Measurements from ENCODE around the gene FOXJ3. TPM values are rescaled to one million over a fixed set of nuclear protein-coding genes. Genes with fewer than 3 reads are reported as not detected.
A peak's percentile ranks its signal among the peaks of the same experiment; 100 is the strongest.

Gene FOXJ3
- total RNA-seq, 1 experiment from 2014 or later, result 55.3 TPM

DNA sequence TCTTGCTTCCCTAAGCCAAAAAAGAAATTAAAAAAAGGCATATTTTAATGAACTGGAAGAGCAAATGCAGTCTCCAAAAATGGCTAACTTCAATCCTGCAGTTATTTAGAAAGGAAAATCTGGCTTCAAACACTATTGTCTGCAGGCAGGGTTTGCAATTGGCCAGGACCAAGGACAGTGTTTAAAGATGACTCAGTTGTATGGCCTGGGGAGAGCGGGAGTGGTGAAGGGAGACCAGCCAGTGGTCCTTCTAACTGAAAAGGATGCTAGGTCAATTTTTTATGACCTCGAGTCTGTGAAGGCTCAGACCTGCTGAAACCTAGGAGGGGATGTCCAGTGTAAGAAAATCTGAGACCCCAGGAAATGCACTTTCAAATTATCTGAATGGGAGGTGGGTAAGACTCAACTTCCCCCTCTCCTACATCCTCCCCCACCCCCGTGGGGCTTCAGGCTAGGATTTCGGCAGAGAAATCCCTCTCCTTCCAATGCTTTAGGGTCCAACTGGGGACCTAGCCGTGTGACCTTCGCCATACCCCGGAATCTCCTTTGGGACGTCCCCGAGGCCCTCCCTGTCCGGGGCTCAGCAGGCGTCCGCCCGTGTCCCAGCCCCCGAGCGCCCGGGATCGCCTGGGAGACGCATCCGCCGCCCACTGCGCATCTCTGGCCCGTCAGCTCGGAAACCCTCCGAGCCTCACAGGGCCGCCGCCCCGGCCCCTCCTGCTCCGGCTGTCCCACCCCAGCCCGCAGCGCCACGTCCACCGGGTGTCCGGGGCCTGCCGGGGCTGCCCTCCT, 45.0 kb upstream of the FOXJ3 start:
- DNase-seq (ENCODE audit: low read depth, low spot score) (no peak), ATAC-seq (peak; percentile 87)
- peaks cover 11% of the 10 kb centered on the region for H3K4me1 ChIP-seq (ENCODE audit: control insufficient read depth, insufficient read depth, low read length)
- H3K27ac ChIP-seq (ENCODE audit: low read length), result peak overlapping the region; percentile 52; the same call in 1 of the 2 replicates
- TF ChIP-seq TCF7L2 (IDR thresholded peaks at IDR 0.05; ENCODE audit: low read depth, low read length) (no peak), POLR2AphosphoS5 (IDR thresholded peaks at IDR 0.05; ENCODE audit: low read depth, low read length) (no peak), SIN3A (IDR thresholded peaks at IDR 0.05; ENCODE audit: borderline replicate concordance, insufficient read depth, low read depth, low read length) (no peak)
- TF ChIP-seq, protein P1, sequence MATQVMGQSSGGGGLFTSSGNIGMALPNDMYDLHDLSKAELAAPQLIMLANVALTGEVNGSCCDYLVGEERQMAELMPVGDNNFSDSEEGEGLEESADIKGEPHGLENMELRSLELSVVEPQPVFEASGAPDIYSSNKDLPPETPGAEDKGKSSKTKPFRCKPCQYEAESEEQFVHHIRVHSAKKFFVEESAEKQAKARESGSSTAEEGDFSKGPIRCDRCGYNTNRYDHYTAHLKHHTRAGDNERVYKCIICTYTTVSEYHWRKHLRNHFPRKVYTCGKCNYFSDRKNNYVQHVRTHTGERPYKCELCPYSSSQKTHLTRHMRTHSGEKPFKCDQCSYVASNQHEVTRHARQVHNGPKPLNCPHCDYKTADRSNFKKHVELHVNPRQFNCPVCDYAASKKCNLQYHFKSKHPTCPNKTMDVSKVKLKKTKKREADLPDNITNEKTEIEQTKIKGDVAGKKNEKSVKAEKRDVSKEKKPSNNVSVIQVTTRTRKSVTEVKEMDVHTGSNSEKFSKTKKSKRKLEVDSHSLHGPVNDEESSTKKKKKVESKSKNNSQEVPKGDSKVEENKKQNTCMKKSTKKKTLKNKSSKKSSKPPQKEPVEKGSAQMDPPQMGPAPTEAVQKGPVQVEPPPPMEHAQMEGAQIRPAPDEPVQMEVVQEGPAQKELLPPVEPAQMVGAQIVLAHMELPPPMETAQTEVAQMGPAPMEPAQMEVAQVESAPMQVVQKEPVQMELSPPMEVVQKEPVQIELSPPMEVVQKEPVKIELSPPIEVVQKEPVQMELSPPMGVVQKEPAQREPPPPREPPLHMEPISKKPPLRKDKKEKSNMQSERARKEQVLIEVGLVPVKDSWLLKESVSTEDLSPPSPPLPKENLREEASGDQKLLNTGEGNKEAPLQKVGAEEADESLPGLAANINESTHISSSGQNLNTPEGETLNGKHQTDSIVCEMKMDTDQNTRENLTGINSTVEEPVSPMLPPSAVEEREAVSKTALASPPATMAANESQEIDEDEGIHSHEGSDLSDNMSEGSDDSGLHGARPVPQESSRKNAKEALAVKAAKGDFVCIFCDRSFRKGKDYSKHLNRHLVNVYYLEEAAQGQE (IDR thresholded peaks at IDR 0.05; ENCODE audit: insufficient read depth in 1 of 2, low read depth in 2 of 2, low read length in 1 of 2), result peak; percentile 90 to 93
- TF ChIP-seq, protein P2, sequence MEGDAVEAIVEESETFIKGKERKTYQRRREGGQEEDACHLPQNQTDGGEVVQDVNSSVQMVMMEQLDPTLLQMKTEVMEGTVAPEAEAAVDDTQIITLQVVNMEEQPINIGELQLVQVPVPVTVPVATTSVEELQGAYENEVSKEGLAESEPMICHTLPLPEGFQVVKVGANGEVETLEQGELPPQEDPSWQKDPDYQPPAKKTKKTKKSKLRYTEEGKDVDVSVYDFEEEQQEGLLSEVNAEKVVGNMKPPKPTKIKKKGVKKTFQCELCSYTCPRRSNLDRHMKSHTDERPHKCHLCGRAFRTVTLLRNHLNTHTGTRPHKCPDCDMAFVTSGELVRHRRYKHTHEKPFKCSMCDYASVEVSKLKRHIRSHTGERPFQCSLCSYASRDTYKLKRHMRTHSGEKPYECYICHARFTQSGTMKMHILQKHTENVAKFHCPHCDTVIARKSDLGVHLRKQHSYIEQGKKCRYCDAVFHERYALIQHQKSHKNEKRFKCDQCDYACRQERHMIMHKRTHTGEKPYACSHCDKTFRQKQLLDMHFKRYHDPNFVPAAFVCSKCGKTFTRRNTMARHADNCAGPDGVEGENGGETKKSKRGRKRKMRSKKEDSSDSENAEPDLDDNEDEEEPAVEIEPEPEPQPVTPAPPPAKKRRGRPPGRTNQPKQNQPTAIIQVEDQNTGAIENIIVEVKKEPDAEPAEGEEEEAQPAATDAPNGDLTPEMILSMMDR (IDR thresholded peaks at IDR 0.05), result no peak
- CTCF ChIA-PET, result no interaction called here
- POLR2A ChIA-PET, result no interaction called here
- BruUV-seq (replicated peaks), result no TSS peak
- no peaks in the 10 kb centered on the region for H3K9me3 ChIP-seq (ENCODE audit: control insufficient read depth, insufficient read depth, low read depth, low read length)
- H3K4me3 ChIP-seq (ENCODE audit: low read depth in 2 of 2, low read length in 2 of 2), result peak overlapping the region; percentile 57 to 62
- 0 out of 2 replicates have a peak, but pooled peaks cover 2% of the 10 kb centered on the region for H3K27me3 ChIP-seq (ENCODE audit: control insufficient read depth, insufficient read depth, low read length)
- H3K36me3 ChIP-seq (ENCODE audit: control insufficient read depth, insufficient read depth, low read length), result no peaks in the 10 kb centered on the region
- intact Hi-C loops (cut with micrococcal nuclease; ENCODE audit: unreplicated experiment), result no loop called here
- in situ Hi-C loops (cut with HindIII; ENCODE audit: low pct_unique_long_range_greater_than_20kb, low sequenced_read_pairs), result no loop called here

DNA sequence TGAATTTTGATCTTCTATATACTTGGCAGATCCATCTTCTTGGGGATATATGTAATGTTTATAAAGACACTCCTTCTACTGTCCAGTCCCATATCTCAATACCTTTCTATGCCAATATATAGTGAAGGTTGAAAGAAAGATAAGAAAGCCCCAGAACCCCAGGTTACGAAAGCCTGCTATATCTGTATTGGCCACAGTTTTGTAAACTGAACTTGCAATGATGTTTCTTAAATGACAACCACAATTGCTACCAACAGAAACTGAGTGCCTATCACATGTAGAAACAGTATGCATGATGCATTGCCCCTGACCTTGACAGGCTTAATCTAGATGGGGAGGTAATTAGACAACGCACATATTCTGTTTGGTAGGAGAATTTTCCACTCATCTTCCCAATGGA, 37.8 kb upstream of the FOXJ3 start:
- CTCF ChIA-PET, result no interaction called here
- no peak for ATAC-seq

More for the DNA sequence above, 37.8 kb upstream of the FOXJ3 start:
- Histone ChIP-seq H3K4me1 (ENCODE audit: control insufficient read depth, insufficient read depth, low read length) (no peaks in the 10 kb centered on the region), H3K27ac (ENCODE audit: low read length) (no peak overlapping the region), H3K36me3 (ENCODE audit: control insufficient read depth, insufficient read depth, low read length) (no peaks in the 10 kb centered on the region), H3K9me3 (ENCODE audit: control insufficient read depth, insufficient read depth, low read depth, low read length) (no peaks in the 10 kb centered on the region), H3K4me3 (ENCODE audit: low read depth in 2 of 2, low read length in 2 of 2) (no peak overlapping the region), H3K27me3 (ENCODE audit: control insufficient read depth, insufficient read depth, low read length) (no peaks in the 10 kb centered on the region)
- DNase-seq (ENCODE audit: low read depth, low spot score), result no peak
- intact Hi-C loops (cut with micrococcal nuclease; ENCODE audit: unreplicated experiment) (no loop called here), in situ Hi-C loops (cut with HindIII; ENCODE audit: low pct_unique_long_range_greater_than_20kb, low sequenced_read_pairs) (no loop called here)
- TF ChIP-seq POLR2AphosphoS5 (IDR thresholded peaks at IDR 0.05; ENCODE audit: low read depth, low read length), result no peak
- TF ChIP-seq SIN3A (IDR thresholded peaks at IDR 0.05; ENCODE audit: borderline replicate concordance, insufficient read depth, low read depth, low read length), result no peak
- TF ChIP-seq, protein P2 (IDR thresholded peaks at IDR 0.05), result no peak
- no peak for TF ChIP-seq TCF7L2 (IDR thresholded peaks at IDR 0.05; ENCODE audit: low read depth, low read length)
- TF ChIP-seq, protein P1 (IDR thresholded peaks at IDR 0.05; ENCODE audit: insufficient read depth in 1 of 2, low read depth in 2 of 2, low read length in 1 of 2), result no peak
- BruUV-seq (replicated peaks), result no TSS peak
- POLR2A ChIA-PET, result no interaction called here
